Tibial nerve (tissue), 4 donors: ENCODE results near the gene GTSE1. TPM values are rescaled to one million over a fixed set of nuclear protein-coding genes. Genes with fewer than 3 reads are reported as not detected.

Experiments used
- DNase-seq, 2 donors: peaks; one replicate each; pipeline ENCODE4 v3.0.0-alpha.2; 2019; ENCODE audit warnings: low spot score in 2 of 2
- H3K27ac ChIP-seq, 4 donors: fragments of 200-600 bp; sonication (generic) in 3 of 4; one replicate each; pipeline ENCODE4 v1.5.1; 2017 to 2019; ENCODE audit warnings: mild to moderate bottlenecking in 1 of 4
- H3K27me3 ChIP-seq, 2 donors: fragments of 200-600 bp; sonication (generic) in 1 of 2; one replicate each; pipeline versions ENCODE4 v1.5.1 to v1.6.0; 2017 to 2019
- H3K36me3 ChIP-seq, 3 donors: fragments of 200-600 bp; sonication (generic); one replicate each; pipeline ENCODE4 v1.5.1; 2018 to 2019
- H3K4me1 ChIP-seq, 4 donors: fragments of 200-600 bp; sonication (generic) in 3 of 4; one replicate each; pipeline ENCODE4 v1.5.1; 2017 to 2019
- H3K4me3 ChIP-seq, 4 donors: fragments of 200-600 bp; sonication (generic) in 3 of 4; one replicate each; pipeline ENCODE4 v1.5.1; 2017 to 2019; ENCODE audit warnings: mild to moderate bottlenecking in 1 of 4, moderate library complexity in 1 of 4
- H3K9me3 ChIP-seq, 4 donors: fragments of 200-600 bp; sonication (generic) in 3 of 4; one replicate each; pipeline ENCODE4 v1.5.1; 2017 to 2019
- EP300 ChIP-seq, 2 donors: sonication (generic); formaldehyde crosslinking; IDR thresholded peaks; one replicate each; pipeline ENCODE4 v1.6.1; 2017; ENCODE audit warnings: antibody characterized with exemption in 2 of 2, mild to moderate bottlenecking in 1 of 2
- POLR2A ChIP-seq, 2 donors: fragments of 450-650 bp; IDR thresholded peaks; one replicate each; pipeline ENCODE4 v1.6.1; 2017; ENCODE audit warnings: antibody characterized with exemption in 2 of 2, mild to moderate bottlenecking in 2 of 2, moderate library complexity in 2 of 2
- WGBS, 2 donors: methylation state at CpG; one replicate each; pipeline ENCODE4 v1.1.5; 2018; 5-methylcytosine and 5-hydroxymethylcytosine counted together
- total RNA-seq, 4 donors: library from RNA; depleted of rRNA; stranded (reverse); fragments of >200 nt; gene quantifications; one replicate each; pipeline ENCODE4 v1.1.0, GENCODE V29; 2016
- TF ChIP-seq, protein P1 (sequence below), 5 experiments: fragments of 200-600 bp in 3 of 5; fragments of 450-650 bp in 2 of 5; sonication (generic) in 3 of 5; IDR thresholded peaks; one replicate each; pipeline ENCODE4 v1.5.1; 2016 to 2019; ENCODE audit warnings: antibody characterized with exemption in 5 of 5, mild to moderate bottlenecking in 3 of 5, moderate library complexity in 2 of 5

Gene GTSE1
- total RNA-seq, 4 donors from 2014 or later = 0.30 to 3.3 TPM; not detected in 2

DNA sequence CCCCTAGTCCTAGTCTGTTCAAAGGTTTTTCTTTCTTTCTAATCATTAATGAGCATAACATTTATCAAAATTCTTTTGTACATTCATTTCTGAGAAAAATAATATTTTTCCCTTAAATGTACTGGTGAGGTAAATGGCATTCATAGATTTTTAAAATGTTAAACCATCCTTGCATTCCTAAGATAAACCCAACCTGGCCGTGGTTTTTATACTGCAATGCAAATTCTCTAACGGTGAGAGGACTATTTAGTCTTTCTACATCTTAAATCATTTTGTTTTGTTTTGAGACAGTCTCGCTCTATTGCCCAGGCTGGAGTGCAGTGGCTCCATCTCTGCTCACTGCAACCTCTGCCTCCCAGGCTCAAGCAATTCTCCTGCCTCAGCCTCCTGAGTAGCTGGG is 79.4 kb downstream of the GTSE1 start:
- Histone ChIP-seq H3K9me3 (peaks cover 0 to 26% (median 0%) of the 10 kb centered on the region in 4 donors), H3K36me3 (no peaks in the 10 kb centered on the region), H3K4me1 (peaks cover 0 to 8% (median 0%) of the 10 kb centered on the region in 4 donors), H3K4me3 (no peak overlapping the region), H3K27ac (peak overlapping the region in 1 of 4 donors; percentile 41), H3K27me3 (peaks cover 0 to 5% of the 10 kb centered on the region in 2 donors)
- WGBS, 2 donors = 94 to 96% methylated on average over 3 of the region's 3 CpGs
- no peak for TF ChIP-seq POLR2A (IDR thresholded peaks at IDR 0.05)
- TF ChIP-seq, protein P1, sequence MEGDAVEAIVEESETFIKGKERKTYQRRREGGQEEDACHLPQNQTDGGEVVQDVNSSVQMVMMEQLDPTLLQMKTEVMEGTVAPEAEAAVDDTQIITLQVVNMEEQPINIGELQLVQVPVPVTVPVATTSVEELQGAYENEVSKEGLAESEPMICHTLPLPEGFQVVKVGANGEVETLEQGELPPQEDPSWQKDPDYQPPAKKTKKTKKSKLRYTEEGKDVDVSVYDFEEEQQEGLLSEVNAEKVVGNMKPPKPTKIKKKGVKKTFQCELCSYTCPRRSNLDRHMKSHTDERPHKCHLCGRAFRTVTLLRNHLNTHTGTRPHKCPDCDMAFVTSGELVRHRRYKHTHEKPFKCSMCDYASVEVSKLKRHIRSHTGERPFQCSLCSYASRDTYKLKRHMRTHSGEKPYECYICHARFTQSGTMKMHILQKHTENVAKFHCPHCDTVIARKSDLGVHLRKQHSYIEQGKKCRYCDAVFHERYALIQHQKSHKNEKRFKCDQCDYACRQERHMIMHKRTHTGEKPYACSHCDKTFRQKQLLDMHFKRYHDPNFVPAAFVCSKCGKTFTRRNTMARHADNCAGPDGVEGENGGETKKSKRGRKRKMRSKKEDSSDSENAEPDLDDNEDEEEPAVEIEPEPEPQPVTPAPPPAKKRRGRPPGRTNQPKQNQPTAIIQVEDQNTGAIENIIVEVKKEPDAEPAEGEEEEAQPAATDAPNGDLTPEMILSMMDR (IDR thresholded peaks at IDR 0.05) = no peak
- no peak for TF ChIP-seq EP300 (IDR thresholded peaks at IDR 0.05)
- DNase-seq = no peak

DNA sequence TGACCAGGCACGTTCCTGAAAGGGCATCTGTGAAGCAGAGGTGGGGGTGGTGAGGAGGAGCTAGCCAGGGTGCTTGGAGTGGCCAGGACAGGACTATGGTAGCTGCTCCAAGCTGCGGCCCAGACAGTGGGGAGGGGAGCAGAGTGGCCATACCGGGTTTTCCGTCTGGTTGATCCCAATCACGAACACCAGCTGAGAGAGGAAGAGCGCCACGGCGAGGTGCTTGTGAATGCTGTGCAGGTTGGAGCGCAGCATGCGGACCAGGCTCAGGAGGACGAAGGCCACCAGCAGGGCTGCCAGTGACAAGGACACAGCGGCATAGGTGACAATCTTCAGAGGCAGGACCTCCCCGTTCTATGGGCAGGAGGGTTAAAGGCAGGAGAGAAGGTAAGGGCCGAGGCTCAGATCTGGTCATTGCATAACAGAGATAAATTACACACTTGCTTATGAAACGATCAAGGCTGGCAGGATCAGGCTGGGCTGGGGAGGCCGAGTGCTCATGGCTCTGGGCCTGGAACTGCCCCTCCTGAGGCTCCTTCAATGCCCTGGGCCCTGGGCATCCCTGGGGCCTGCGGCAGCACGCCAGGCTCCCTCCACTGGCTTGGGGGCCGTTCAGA is 80.3 kb downstream of the GTSE1 start:
- Histone ChIP-seq H3K27ac (peak overlapping the region; percentile 10 to 72 (median 37)), H3K36me3 (no peaks in the 10 kb centered on the region), H3K4me3 (no peak overlapping the region), H3K27me3 (peaks cover 0 to 5% of the 10 kb centered on the region in 2 donors), H3K9me3 (peaks cover 0 to 26% (median 0%) of the 10 kb centered on the region in 4 donors), H3K4me1 (peaks cover 0 to 8% (median 0%) of the 10 kb centered on the region in 4 donors)
- TF ChIP-seq EP300 (IDR thresholded peaks at IDR 0.05) (peak in 1 of 2 donors; percentile 48), POLR2A (IDR thresholded peaks at IDR 0.05) (no peak)
- WGBS, 2 donors = 74 to 79% methylated on average over 19 of the region's 19 CpGs
- no peak for DNase-seq

DNA sequence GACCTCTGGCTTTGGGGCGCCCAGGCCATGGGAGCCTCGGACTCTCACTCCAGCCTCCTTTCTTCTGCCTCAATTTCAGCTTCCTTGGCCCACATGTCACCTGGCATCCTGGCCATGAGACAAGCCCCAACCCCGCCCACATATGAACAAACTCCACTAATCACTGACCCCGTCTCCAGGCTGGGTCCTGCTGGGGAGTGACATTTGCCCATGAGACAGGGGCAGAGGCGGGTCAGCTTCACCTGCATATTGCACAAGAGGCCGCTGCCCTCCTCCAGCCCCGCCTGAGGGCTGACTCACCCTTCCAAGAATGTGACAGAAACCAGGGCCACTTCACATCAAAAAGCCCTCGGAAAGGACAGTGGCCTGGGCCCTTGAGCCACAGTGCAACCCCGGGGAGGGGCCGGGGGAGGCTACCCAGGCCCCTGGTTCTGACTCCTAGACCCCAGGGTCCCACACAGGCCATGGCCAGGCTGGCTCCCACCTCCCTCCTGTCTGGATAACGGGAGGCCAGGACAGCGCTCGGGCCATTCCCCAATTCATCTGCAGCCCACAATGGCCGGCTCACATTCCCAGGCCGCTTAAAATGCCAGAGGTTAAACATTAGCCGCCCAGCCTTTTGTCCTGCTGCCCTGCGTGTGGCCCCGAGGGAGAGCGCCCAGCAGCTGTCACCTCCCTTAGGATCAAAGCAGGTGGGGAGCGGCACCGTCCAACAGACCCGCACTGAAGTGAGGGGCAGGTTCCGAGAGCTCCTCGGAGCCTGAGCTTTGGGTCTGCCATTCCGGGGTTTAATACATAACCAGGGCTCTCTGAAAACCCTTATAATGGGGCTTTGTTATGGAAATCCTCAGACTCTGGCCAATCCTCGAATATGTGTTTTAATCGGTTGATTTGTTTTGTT is 81.1 kb downstream of the GTSE1 start:
- no peaks in the 10 kb centered on the region for H3K36me3 ChIP-seq
- H3K27me3 ChIP-seq = peaks cover 0 to 2% of the 10 kb centered on the region in 2 donors
- peaks cover 0 to 8% (median 0%) of the 10 kb centered on the region in 4 donors for H3K4me1 ChIP-seq
- peak overlapping the region in 3 of 4 donors; percentile 14 to 72 (median 60) for H3K27ac ChIP-seq
- H3K4me3 ChIP-seq = no peak overlapping the region
- peaks cover 0 to 26% (median 0%) of the 10 kb centered on the region in 4 donors for H3K9me3 ChIP-seq
- TF ChIP-seq EP300 (IDR thresholded peaks at IDR 0.05) = no peak
- TF ChIP-seq, protein P1 (IDR thresholded peaks at IDR 0.05) = no peak
- no peak for TF ChIP-seq POLR2A (IDR thresholded peaks at IDR 0.05)
- 38 to 54% methylated on average over 23 to 27 of the region's 27 CpGs for WGBS, 2 donors
- no peak for DNase-seq

DNA sequence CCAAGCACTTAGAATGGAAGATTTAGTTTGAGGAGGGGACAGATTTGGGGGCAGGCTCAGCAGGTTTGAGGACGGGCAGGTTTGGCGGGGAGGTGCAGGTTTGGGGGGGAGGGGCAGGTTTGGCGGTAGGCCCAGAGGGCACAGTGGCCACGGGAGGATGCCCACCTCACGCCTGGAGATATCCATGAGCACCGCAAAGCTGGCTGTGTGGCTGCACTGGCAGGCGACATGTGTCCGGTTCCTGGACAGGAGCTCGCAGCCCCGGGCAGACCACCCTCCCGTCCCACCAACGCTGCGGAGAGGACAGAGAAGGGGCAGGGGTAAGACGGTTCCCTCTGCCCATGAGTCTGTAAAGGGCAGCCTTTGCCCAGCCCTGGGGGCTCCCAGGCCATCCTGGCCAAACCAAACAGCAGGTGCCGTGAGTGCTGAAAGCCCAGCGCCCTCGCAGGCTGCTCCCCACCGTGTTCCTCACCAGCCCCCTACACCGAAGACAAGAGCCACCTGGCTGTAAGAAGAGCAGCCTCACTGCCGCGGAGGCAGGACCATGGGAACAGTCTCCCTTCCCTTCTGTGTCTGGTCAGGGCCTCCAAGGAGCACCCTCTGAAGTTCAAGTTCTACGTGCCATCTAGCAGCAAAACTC is 81.9 kb downstream of the GTSE1 start:
- TF ChIP-seq, protein P1 (IDR thresholded peaks at IDR 0.05) = no peak
- WGBS, 2 donors = 72 to 75% methylated on average over 7 to 21 of the region's 22 CpGs
- H3K27ac ChIP-seq = peak overlapping the region in 2 of 4 donors; percentile 60 to 72
- no peak overlapping the region for H3K4me3 ChIP-seq
- no peaks in the 10 kb centered on the region for H3K27me3 ChIP-seq
- peaks cover 0 to 26% (median 0%) of the 10 kb centered on the region in 4 donors for H3K9me3 ChIP-seq
- peaks cover 0 to 8% (median 0%) of the 10 kb centered on the region in 4 donors for H3K4me1 ChIP-seq
- no peak for DNase-seq
- H3K36me3 ChIP-seq = no peaks in the 10 kb centered on the region

DNA sequence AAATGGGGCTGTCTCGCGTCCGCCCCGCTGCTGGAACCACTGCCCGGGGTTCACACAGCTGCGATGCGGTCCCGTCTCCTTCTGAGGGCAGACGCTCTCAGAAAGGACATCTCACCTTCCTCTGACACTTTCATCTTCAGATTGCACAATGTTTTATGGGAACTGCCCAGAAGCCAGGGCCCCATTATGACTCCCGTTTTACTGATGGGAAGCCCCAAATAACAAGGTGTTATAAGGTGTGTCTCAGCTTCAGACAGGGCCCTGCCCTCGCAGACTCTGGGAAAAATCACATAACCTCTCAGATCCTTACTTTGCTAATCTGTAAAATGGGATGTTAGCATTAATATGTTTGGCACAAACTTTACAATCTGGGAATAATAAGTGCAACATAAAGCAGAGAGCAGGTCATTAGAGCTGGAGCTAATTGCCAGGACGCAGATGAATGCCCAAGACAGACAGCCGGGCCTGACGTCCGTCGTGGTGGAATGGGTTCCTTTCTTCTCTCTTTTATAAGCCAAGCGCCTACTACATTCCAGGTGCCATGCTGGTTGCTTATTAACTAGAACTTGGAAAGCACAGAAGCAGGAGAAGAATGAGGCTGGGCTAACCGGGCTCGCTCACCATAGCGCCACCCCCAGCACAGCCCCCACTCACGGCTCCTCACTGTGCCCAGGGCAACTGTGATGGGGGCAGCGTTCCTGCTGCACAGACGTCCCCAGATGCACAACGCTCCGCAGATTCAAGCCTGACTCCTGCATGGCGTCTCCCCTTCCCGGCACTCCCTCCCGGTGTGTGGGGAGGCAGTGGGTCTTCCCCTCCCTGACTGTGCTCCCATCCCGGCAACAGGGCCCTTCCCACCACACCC is 82.6 kb downstream of the GTSE1 start:
- no peaks in the 10 kb centered on the region for H3K27me3 ChIP-seq
- no peak overlapping the region for H3K27ac ChIP-seq
- no peak for DNase-seq
- TF ChIP-seq, protein P1 (IDR thresholded peaks at IDR 0.05) = no peak
- TF ChIP-seq EP300 (IDR thresholded peaks at IDR 0.05) (no peak), POLR2A (IDR thresholded peaks at IDR 0.05) (no peak)
- peaks cover 0 to 8% (median 0%) of the 10 kb centered on the region in 4 donors for H3K4me1 ChIP-seq
- no peak overlapping the region for H3K4me3 ChIP-seq
- 66 to 72% methylated on average over 29 of the region's 29 CpGs for WGBS, 2 donors
- no peaks in the 10 kb centered on the region for H3K36me3 ChIP-seq
- H3K9me3 ChIP-seq = peaks cover 0 to 26% (median 0%) of the 10 kb centered on the region in 4 donors
